Left lung (tissue), 10 donors: ENCODE results near the gene YWHAE. TPM values are rescaled to one million over a fixed set of nuclear protein-coding genes. Genes with fewer than 3 reads are reported as not detected.

Experiments used
- ATAC-seq: fragments of 200-7000 bp; cut with Tn5 transposase; one replicate; pipeline ENCODE4 v1.9.1; 2020; ENCODE audit warnings: moderate library complexity
- DNase-seq, 4 donors: peaks; one replicate each; pipeline ENCODE4 v3.0.0-alpha.2; 2013 to 2020
- H3K27ac ChIP-seq, 2 donors: fragments of 200-600 bp; sonication (generic) in 1 of 2; one replicate each; pipeline versions ENCODE4 v1.5.0 to v1.8.0; 2020 to 2021
- H3K27me3 ChIP-seq, 2 donors: fragments of 200-600 bp; sonication (generic) in 1 of 2; one replicate each; pipeline versions ENCODE4 v1.5.0 to v1.8.0; 2020 to 2021
- H3K36me3 ChIP-seq, 2 donors: fragments of 200-600 bp; sonication (generic) in 1 of 2; one replicate each; pipeline versions ENCODE4 v1.5.0 to v1.8.0; 2020 to 2021
- H3K4me1 ChIP-seq, 2 donors: fragments of 200-600 bp; one replicate each; pipeline ENCODE4 v1.8.0; 2021
- H3K4me3 ChIP-seq, 2 donors: fragments of 200-600 bp; sonication (generic) in 1 of 2; one replicate each; pipeline versions ENCODE4 v1.5.0 to v1.8.0; 2020 to 2021; ENCODE audit warnings: mild to moderate bottlenecking in 1 of 2
- H3K9me3 ChIP-seq, 2 donors: fragments of 200-600 bp; sonication (generic) in 1 of 2; one replicate each; pipeline versions ENCODE4 v1.5.0 to v1.8.0; 2020 to 2021
- intact Hi-C, 2 donors: fragments of 100-400 bp; cut with DNase I; formaldehyde crosslinking; loops; one replicate each; pipeline versions ENCODE4 v1.11.2 to v1.14.2; 2022
- polyA plus RNA-seq, 6 donors: library from polyadenylated mRNA; unstranded; fragments of 120-200 nt; gene quantifications; one replicate each; pipeline ENCODE4 v1.2.1, GENCODE V29; 2013; ENCODE audit not compliant: insufficient read length in 6 of 6
- total RNA-seq, 2 donors: library from RNA; stranded (reverse); fragmentation: NEBNext Ultra II Directional; extraction: Animal tissue kit (Norgen Biotek cat#: 25700); gene quantifications; one replicate each; pipeline ENCODE4 v1.2.1, GENCODE V29; 2021
- TF ChIP-seq, protein P1 (sequence below), 2 donors: fragments of 200-600 bp; sonication (generic) in 1 of 2; IDR thresholded peaks; one replicate each; pipeline versions ENCODE4 v1.5.0 to v1.8.0; 2021; ENCODE audit warnings: antibody characterized with exemption in 2 of 2
- donor health status: DM: no; HTN: yes; CAD: no.
- donor health status: DM: no; HTN: no; CAD: no.

Gene YWHAE
- total and polyA plus RNA-seq, 8 donors, result 437 to 933 (median 780) TPM

DNA sequence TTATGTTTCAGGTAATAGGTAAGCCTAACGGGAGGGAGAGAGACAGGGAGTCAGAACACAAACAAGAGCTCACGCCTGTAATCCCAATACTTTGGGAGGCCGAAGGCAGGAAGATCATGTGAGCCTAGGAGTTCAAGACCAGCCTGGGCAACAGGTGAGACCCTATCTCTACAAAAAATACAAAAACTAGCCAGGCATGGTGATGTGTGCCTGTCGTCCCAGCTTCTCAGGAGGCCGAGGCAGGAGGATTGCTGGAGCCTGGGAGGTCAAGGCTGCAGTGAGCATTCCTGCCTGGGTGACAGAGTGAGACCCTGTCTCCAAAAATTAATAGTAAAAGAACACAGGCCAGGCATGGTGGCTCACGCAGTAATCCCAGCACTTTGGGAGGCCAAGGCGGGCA lies 27.4 kb downstream of the YWHAE start:
- no peak for DNase-seq
- intact Hi-C loops, result no loop called here
- Histone ChIP-seq H3K27ac (no peak overlapping the region), H3K9me3 (no peaks in the 10 kb centered on the region), H3K36me3 (peaks cover 0 to 13% of the 10 kb centered on the region in 2 donors), H3K27me3 (no peaks in the 10 kb centered on the region), H3K4me1 (peaks cover 36 to 80% of the 10 kb centered on the region in 2 donors), H3K4me3 (no peak overlapping the region)
- ATAC-seq, result no peak
- TF ChIP-seq, protein P1, sequence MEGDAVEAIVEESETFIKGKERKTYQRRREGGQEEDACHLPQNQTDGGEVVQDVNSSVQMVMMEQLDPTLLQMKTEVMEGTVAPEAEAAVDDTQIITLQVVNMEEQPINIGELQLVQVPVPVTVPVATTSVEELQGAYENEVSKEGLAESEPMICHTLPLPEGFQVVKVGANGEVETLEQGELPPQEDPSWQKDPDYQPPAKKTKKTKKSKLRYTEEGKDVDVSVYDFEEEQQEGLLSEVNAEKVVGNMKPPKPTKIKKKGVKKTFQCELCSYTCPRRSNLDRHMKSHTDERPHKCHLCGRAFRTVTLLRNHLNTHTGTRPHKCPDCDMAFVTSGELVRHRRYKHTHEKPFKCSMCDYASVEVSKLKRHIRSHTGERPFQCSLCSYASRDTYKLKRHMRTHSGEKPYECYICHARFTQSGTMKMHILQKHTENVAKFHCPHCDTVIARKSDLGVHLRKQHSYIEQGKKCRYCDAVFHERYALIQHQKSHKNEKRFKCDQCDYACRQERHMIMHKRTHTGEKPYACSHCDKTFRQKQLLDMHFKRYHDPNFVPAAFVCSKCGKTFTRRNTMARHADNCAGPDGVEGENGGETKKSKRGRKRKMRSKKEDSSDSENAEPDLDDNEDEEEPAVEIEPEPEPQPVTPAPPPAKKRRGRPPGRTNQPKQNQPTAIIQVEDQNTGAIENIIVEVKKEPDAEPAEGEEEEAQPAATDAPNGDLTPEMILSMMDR (IDR thresholded peaks at IDR 0.05), result no peak

DNA sequence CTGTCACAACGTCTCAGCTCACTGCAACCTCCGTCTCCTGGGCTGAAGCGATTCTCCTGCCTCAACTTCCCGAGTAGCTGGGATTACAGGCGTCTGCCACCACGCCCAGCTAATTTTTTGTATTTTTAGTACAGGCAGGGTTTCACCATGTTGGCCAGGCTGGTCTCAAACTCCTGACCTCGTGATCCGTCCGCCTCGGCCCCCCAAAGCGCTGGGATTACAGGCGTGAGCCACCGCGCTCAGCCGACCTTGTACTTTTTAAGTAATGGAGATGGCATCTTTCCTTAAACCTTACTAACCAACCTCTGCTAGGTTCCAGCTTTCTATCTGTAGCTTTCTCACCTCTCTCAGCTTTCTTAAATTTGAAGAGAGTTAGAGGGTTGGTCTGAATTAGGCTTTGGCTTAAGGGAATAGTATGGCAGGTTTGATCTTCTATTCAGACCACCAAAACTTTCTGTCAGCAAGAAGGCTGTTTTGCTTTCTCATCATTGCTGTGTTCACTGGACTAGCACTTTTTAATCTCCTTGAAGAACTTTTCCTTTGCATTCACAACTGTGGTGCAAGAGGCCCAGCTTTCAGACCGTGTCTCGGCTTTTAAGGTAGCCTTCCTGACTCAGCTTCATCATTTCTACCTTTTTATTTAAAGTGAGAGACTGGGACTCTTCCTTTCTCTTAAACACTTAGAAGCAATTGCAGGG lies 28.0 kb downstream of the YWHAE start:
- Histone ChIP-seq H3K4me1 (peaks cover 32 to 79% of the 10 kb centered on the region in 2 donors), H3K27me3 (no peaks in the 10 kb centered on the region), H3K27ac (no peak overlapping the region), H3K36me3 (peaks cover 0 to 13% of the 10 kb centered on the region in 2 donors), H3K9me3 (no peaks in the 10 kb centered on the region), H3K4me3 (no peak overlapping the region)
- TF ChIP-seq, protein P1 (IDR thresholded peaks at IDR 0.05), result no peak
- intact Hi-C loops, result no loop called here
- ATAC-seq, result no peak
- no peak for DNase-seq

DNA sequence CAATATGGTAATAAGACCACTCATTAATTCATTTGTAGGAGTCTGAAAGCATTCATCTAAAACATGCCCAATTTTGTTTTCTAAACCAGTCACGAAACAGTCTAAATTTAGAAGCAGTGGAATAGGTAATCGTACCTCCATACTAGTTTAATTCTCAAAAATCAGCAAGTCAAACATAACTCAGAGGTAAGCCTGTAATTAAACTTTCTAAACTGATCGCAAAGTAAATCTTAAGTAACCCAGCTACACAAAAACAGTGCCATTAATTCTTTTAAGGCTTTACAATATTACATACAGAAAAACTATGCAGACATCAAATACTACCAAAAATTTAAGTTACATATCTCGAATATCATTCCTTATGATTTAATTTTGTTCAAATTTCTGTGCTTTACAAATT lies 31.4 kb downstream of the YWHAE start:
- H3K27ac ChIP-seq, result no peak overlapping the region

DNA sequence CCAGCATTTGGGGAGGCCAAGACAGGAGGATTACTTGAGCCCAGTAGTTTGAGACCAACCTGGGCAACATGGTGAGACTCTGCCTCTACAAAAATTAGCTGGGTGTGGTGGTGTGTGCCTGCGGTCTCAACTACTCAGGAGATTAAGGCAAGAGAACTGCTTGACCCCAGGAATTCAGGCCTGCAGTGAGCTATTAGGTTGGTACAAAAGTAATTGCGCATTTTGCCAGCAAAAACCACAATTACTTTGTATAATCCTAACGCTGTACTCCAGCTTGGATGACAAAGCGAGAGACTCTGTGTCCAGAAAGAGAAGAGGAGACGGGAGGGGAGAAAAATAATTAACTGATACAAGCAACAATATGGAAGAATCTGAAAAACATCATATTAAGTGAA lies 32.7 kb downstream of the YWHAE start:
- Histone ChIP-seq H3K27ac (no peak overlapping the region), H3K4me1 (peaks cover 27 to 83% of the 10 kb centered on the region in 2 donors), H3K36me3 (peaks cover 0 to 19% of the 10 kb centered on the region in 2 donors), H3K9me3 (no peaks in the 10 kb centered on the region), H3K4me3 (no peak overlapping the region), H3K27me3 (no peaks in the 10 kb centered on the region)
- intact Hi-C loops, result no loop called here
- ATAC-seq (no peak), DNase-seq (no peak)
- TF ChIP-seq, protein P1 (IDR thresholded peaks at IDR 0.05), result no peak

More for the DNA sequence above, 31.4 kb downstream of the YWHAE start:
- DNase-seq (no peak), ATAC-seq (no peak)
- TF ChIP-seq, protein P1 (IDR thresholded peaks at IDR 0.05), result no peak
- H3K4me1 ChIP-seq, result peaks cover 21 to 79% of the 10 kb centered on the region in 2 donors
- no peak overlapping the region for H3K4me3 ChIP-seq
- intact Hi-C loops, result no loop called here
- no peaks in the 10 kb centered on the region for H3K9me3 ChIP-seq
- no peaks in the 10 kb centered on the region for H3K27me3 ChIP-seq
- H3K36me3 ChIP-seq, result peaks cover 0 to 22% of the 10 kb centered on the region in 2 donors

DNA sequence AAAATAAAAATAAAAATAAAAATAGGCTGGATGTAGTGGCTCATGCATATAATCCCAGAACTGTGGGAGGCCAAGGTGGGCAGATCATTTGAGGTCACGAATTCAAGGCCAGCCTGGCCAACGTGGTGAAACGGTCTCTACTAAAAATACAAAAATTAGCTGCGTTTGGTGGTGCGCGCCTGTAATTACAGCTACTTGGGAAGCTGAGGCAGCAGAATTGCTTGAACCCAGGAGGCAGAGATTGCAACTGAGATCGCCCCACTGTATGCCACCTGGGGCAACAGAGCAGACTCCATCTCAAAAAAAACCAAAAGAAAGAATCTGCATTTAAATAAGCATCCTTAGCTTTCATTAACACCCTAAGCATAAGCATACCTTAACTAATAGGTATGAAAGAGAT lies 33.8 kb downstream of the YWHAE start:
- Histone ChIP-seq H3K36me3 (peaks cover 0 to 22% of the 10 kb centered on the region in 2 donors), H3K9me3 (no peaks in the 10 kb centered on the region), H3K27ac (no peak overlapping the region), H3K4me3 (no peak overlapping the region), H3K27me3 (no peaks in the 10 kb centered on the region), H3K4me1 (peaks cover 36 to 84% of the 10 kb centered on the region in 2 donors)
- intact Hi-C loops, result no loop called here
- ATAC-seq (no peak), DNase-seq (no peak)
- TF ChIP-seq, protein P1 (IDR thresholded peaks at IDR 0.05), result no peak
